ENCODE measurements around the gene FXYD6.
A peak's percentile ranks its signal among the peaks of the same experiment; 100 is the strongest.

FXYD6 gene

GRCh38 chr11:117909611-117910382, 33.3 kb upstream of the FXYD6 start:
- DNase-seq, result no peak

GRCh38 chr11:117908959-117909610, 32.6 kb upstream of the FXYD6 start:
- no peak for DNase-seq

- no peak for DNase-seq
These were observed 31.8 kb upstream of the FXYD6 start for GRCh38 chr11:117908109-117908895.

- DNase-seq, result peak; percentile 77
These were observed 31.0 kb upstream of the FXYD6 start for GRCh38 chr11:117907276-117908108.

GRCh38 chr11:117906710-117907109, 30.3 kb upstream of the FXYD6 start:
- DNase-seq, result no peak

GRCh38 chr11:117906126-117906525, 29.7 kb upstream of the FXYD6 start:
- DNase-seq, result no peak

- DNase-seq, result no peak
These were observed 29.1 kb upstream of the FXYD6 start for GRCh38 chr11:117905524-117905923.

GRCh38 chr11:117903505-117904382, 27.3 kb upstream of the FXYD6 start:
- DNase-seq, result no peak

- no peak for DNase-seq
These were observed 25.8 kb upstream of the FXYD6 start for GRCh38 chr11:117902001-117902845.

GRCh38 chr11:117901601-117902000, 25.1 kb upstream of the FXYD6 start:
- no peak for DNase-seq

GRCh38 chr11:117900720-117901440, 24.4 kb upstream of the FXYD6 start:
- DNase-seq, result no peak

- no peak for DNase-seq
These were observed 23.7 kb upstream of the FXYD6 start for GRCh38 chr11:117900121-117900648.

GRCh38 chr11:117898059-117898458, 21.6 kb upstream of the FXYD6 start:
- DNase-seq, result no peak

- DNase-seq, result no peak
These were observed 16.2 kb upstream of the FXYD6 start for GRCh38 chr11:117892651-117893050.

GRCh38 chr11:117891362-117891761, 14.9 kb upstream of the FXYD6 start:
- no peak for DNase-seq

- no peak for DNase-seq
These were observed 11.7 kb upstream of the FXYD6 start for GRCh38 chr11:117888139-117888566.

- DNase-seq, result no peak
These were observed 11.1 kb upstream of the FXYD6 start for GRCh38 chr11:117887431-117888138.

GRCh38 chr11:117885777-117886176, 9.3 kb upstream of the FXYD6 start:
- DNase-seq, result no peak

- DNase-seq, result peak; percentile 44
These were observed 8.5 kb upstream of the FXYD6 start for GRCh38 chr11:117884994-117885393.

Data from stimulated activated CD4-positive, alpha-beta T cell treated with anti-CD3 and anti-CD28 coated beads, Interleukin-15, amount 100 ng/mL, for 24 hours (primary cell).